ENCODE data around the gene TMEM178B.

Gene TMEM178B

DNA sequence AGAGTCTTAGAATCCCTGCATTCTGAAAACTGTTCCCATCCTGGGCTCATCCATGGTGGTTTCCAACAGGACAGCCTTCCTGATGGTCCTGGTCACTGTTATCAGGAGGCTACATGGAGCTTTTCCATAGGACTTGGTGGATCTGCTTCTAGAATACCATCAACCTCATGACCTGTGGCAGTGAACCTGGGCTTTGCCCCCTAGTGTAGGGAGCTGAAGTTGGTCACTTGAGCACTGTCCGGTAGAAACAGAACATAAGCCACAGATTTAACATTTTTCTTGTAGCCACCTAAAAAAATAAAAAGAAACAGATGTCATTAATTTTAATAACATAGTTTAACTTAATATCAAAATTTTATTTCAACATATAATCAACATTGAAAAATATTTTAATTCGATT lies 165.8 kb downstream of the TMEM178B start:
- DNase-seq (ENCODE audit: extremely low read depth, low read depth), result no peak
- no peak overlapping the region for H3K4me3 ChIP-seq (replicated peaks; ENCODE audit: low read depth, low read length)
- TF ChIP-seq, protein P1, sequence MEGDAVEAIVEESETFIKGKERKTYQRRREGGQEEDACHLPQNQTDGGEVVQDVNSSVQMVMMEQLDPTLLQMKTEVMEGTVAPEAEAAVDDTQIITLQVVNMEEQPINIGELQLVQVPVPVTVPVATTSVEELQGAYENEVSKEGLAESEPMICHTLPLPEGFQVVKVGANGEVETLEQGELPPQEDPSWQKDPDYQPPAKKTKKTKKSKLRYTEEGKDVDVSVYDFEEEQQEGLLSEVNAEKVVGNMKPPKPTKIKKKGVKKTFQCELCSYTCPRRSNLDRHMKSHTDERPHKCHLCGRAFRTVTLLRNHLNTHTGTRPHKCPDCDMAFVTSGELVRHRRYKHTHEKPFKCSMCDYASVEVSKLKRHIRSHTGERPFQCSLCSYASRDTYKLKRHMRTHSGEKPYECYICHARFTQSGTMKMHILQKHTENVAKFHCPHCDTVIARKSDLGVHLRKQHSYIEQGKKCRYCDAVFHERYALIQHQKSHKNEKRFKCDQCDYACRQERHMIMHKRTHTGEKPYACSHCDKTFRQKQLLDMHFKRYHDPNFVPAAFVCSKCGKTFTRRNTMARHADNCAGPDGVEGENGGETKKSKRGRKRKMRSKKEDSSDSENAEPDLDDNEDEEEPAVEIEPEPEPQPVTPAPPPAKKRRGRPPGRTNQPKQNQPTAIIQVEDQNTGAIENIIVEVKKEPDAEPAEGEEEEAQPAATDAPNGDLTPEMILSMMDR (IDR thresholded peaks at IDR 0.05; ENCODE audit: low read depth, low read length, missing control alignments), result no peak

DNA sequence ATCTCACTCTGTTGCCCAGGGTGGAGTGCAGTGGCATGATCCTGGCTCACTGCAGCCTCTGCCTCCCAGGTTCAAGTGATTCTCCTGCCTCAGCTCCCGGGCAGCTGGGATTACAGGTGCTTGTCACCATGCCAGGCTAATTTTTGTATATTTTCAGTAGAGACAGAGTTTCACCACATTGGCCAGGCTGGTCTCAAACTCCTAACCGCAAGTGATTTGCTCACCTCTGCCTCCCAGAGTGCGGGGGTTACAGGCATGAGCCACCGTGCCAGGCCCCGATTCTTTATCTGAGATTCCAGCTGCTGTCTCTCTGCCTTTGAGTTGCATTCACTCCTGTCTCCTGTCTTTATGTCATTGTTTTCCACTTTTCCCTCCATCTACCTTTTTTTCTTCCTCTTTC lies 168.7 kb downstream of the TMEM178B start:
- TF ChIP-seq, protein P1 (IDR thresholded peaks at IDR 0.05; ENCODE audit: low read depth, low read length, missing control alignments), result no peak
- DNase-seq (ENCODE audit: extremely low read depth, low read depth), result no peak
- H3K4me3 ChIP-seq (replicated peaks; ENCODE audit: low read depth, low read length), result no peak overlapping the region

DNA sequence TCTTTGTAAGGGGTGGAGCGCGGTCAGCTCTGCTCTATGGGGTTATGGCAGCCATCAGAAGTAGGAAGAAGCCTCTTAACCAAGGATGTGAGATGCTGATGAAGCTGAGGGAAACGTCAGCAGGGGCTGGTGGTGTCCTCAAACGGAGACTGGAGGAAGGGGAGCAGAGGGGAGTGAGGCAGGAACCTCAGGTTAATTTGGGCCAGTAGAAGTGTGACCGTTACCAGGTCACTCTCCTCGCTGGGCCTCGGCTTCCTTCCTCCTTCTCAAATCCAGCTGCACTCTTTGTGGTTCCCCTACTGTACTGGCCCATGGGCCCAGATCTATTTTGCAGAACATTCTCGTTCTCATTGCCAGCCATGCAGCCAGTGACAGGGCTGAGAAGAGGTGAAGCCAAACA lies 169.5 kb downstream of the TMEM178B start:
- no peak overlapping the region for H3K4me3 ChIP-seq (replicated peaks; ENCODE audit: low read depth, low read length)
- TF ChIP-seq, protein P1 (IDR thresholded peaks at IDR 0.05; ENCODE audit: low read depth, low read length, missing control alignments), result no peak
- DNase-seq (ENCODE audit: extremely low read depth, low read depth), result no peak

DNA sequence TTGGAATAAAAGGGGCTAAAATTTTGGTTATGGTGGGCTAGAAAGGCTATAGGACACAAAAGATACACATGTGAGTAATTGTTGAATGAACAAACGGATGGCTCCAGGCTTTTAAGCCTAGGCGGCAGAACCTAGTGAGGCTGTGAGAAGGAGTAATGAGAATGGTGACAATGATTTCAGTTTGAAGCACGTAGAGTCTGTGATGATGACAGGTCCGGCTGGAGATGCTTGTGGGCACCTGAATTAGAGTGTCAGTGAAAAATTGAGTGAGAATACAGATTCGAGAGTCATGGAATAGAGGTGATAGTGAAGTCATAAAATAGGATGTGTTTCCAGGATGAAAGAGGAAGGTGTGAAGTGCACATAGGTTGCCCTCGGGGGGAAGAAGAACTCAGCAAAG lies 170.6 kb downstream of the TMEM178B start:
- TF ChIP-seq, protein P1 (IDR thresholded peaks at IDR 0.05; ENCODE audit: low read depth, low read length, missing control alignments), result no peak
- no peak overlapping the region for H3K4me3 ChIP-seq (replicated peaks; ENCODE audit: low read depth, low read length)
- no peak for DNase-seq (ENCODE audit: extremely low read depth, low read depth)

DNA sequence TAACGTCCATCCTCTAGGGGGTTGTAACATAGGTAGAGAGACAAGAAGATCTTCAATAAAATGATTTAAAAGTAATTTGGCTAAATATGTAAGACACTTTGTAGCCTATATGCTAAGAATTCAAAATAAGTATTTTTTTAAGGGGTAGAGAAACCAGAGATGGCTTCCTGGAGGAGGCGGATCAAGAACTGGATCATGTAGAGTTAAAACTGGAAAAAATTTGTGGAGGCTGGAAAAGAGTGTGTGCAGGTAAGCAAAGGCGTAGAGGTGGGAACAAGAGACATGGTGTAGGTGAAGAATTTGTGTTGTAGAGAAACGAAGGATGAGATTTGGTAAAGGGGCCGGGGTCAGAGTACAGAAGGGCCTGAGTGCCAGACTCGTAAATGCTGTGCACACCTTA lies 172.6 kb downstream of the TMEM178B start:
- DNase-seq (ENCODE audit: extremely low read depth, low read depth), result no peak
- no peak overlapping the region for H3K4me3 ChIP-seq (replicated peaks; ENCODE audit: low read depth, low read length)
- TF ChIP-seq, protein P1 (IDR thresholded peaks at IDR 0.05; ENCODE audit: low read depth, low read length, missing control alignments), result no peak

DNA sequence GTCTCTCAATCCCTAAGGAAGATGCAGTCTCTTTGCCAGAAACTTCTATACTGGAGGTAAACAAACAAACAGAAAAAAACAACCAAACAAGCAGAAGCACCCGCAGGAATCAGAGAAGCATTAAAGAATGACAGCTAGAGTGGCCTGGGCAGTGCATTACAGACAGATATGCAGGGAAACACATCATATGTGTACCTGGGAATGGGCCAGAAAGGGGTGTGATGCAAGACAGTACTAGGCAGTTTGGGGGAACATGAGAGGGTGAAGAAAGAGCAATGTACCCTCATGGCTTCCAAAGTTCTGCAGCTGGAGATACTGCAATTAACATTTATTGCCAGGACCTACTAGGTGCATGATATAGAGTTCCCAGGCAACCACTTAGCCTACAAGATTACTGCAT lies 177.3 kb downstream of the TMEM178B start:
- no peak for DNase-seq (ENCODE audit: extremely low read depth, low read depth)
- TF ChIP-seq, protein P1 (IDR thresholded peaks at IDR 0.05; ENCODE audit: low read depth, low read length, missing control alignments), result no peak
- no peak overlapping the region for H3K4me3 ChIP-seq (replicated peaks; ENCODE audit: low read depth, low read length)

DNA sequence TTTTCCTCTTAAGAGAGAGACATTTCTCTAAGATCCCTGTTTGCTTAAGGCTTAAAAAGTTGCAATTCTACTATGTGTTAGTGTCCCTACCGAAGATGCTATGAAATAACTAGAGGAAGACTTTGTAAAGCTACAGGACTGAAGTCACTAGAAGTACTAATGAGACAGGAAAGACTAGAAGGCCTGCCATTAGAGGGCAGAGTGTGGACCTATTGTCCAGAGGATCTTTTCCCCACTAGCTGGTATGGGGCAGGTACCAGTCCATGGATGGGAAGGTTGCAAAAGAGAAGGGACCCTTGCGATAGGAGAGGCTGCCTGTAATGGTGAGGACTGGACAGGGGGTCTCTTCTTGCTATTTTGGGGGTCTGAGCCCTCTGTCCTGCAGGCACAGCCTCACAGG lies 178.1 kb downstream of the TMEM178B start:
- H3K4me3 ChIP-seq (replicated peaks; ENCODE audit: low read depth, low read length), result no peak overlapping the region
- TF ChIP-seq, protein P1 (IDR thresholded peaks at IDR 0.05; ENCODE audit: low read depth, low read length, missing control alignments), result no peak
- no peak for DNase-seq (ENCODE audit: extremely low read depth, low read depth)

Data from HFF-Myc (cell line).